Stimulated activated naive CD4-positive, alpha-beta T cell treated with Interleukin-2 at 50 U/mL for 16 hours (primary cell): ENCODE measurements around the gene SDK1.
"Not testable (repeated sequence)": the region's sequence is repeated elsewhere in the genome, so short reads cannot be mapped to it uniquely, and the experiment has no call there.

Source experiments
- DNase-seq: peaks from one replicate; lab custom pipeline; 2025; lab: John Stamatoyannopoulos, UW

SDK1 gene

DNA sequence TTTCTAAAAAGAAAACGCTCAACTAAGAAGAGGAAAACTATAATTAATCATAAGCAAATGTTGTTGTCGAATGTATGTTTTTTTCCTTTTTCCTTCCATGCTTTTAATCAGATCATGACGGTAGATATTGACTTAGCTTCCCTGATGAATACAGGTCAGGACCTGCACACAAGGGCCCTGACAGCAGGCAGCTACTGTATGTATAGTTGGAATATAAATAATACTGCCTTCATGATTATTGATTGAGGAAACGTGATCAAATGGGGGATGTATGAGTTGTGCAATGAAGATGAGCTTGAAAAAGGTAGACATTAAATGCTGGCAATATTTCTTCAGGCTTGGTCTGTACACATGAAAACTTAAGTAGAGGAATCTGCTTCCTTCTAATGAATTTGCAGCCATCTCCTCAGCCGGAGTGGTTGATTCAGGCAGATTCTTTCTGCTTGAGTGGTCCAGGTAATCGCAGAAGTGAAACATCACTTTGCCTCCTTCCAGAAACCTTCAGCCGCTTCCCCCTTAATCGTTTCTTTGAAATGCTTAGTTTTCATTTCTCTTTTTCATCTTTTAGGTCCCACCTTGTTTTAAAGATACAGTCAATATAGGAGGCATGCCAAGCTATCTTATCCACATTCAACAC lies 656.5 kb downstream of the SDK1 start:
- DNase-seq, result no peak

DNA sequence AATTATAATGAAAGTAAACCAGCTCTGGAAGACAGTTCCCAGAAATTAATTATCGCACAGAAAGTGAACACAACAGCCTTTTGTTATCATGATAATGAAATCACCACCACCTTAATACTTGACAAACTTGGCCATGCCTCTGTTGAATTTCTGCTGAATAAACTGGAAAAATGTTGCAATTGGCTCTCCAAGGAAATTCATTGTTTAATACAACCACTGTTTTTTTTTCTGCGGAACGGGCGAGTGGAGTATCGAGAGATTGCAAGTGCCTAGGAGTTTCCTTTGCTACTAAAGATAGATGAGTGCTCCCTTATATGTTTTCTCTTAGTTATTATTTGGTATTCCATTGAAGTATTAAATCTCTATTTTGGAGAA lies 657.0 kb downstream of the SDK1 start:
- no peak for DNase-seq

GRCh38 chr7:3959364-3959763 lies 658.3 kb downstream of the SDK1 start:
- DNase-seq, result no peak

DNA sequence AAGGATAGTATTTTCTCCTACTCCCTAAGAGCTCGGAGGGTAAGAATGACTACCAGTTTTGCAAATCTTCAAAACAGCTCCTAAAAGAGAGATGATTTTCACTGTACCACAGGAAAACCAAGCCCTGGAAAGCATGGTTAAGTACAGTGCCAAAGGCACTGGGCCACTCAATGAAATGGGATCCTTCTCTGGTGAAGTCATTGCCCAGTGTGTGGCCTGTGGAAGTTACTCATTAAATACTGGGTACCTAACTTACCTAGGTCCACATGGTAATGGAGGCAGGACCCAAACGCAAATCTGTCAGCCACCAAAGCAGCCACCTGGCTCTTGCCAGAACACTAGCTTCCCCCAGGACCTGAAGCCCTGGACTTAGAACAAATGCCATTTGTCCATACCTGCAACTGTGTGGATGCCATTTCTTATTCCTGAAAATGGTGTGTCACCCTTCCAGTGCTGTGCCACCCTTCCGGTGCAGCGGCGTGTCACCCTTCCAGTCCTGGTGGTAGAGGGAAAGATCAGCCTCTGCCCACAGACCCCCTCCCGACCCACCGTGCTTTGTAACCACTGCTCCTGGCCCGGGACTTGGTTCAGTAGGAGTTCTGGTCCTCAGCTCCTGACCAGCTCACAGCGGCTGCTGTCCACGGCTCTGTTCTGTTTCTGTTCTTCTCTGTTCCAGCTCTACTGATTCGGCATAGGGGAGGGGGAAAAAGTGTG lies 659.2 kb downstream of the SDK1 start:
- no peak for DNase-seq

GRCh38 chr7:3960942-3961341 lies 659.9 kb downstream of the SDK1 start:
- no peak for DNase-seq

DNA sequence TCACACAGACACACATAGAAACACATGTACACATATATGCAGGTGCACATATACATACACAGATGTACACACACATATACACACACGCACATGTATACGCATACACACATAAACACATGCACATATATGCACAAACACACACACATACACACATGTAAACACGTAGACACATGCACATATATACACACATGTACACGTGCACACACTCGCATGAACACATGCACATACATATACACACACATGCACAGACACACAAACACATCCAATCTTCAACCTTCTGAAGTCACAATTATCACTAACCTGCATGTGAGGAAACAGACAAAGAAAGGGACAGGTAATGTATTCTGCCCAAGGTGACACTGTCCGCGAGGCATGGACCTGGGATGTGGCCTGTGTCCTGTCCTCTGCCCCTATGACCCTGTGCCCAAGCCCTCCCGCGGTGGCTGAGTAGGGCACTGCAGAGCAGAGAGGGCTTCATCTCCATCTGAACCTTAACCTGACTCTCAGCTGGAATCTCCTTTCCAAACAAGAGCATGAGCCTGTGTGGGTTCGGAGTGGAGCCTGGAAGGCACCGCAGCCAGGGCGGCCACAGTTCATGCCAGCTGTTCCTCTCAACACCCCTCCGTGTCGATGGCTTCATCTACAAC lies 660.9 kb downstream of the SDK1 start:
- no peak for DNase-seq

DNA sequence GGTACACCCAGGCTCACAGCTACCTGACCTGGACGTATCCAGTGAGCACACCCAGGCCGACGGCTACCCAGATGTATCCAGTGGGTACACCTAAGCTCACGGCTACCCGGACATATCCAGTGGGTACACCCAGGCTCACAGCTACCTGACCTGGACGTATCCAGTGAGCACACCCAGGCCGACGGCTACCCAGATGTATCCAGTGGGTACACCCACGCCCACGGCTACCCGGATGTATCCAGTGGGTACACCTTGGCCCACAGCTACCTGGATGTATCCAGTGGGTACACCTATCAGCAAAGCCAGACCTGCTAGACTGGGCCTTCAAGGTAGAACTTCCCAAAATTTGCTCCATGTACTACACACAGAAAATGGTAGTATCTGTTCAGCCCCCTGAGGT lies 662.7 kb downstream of the SDK1 start:
- DNase-seq, result not testable (repeated sequence)

- no peak for DNase-seq
Measured at GRCh38 chr7:3964980-3965606, 664.0 kb downstream of the SDK1 start.

GRCh38 chr7:3965794-3966395 lies 664.8 kb downstream of the SDK1 start:
- DNase-seq, result no peak

GRCh38 chr7:3968234-3968633 lies 667.2 kb downstream of the SDK1 start:
- DNase-seq, result no peak

DNA sequence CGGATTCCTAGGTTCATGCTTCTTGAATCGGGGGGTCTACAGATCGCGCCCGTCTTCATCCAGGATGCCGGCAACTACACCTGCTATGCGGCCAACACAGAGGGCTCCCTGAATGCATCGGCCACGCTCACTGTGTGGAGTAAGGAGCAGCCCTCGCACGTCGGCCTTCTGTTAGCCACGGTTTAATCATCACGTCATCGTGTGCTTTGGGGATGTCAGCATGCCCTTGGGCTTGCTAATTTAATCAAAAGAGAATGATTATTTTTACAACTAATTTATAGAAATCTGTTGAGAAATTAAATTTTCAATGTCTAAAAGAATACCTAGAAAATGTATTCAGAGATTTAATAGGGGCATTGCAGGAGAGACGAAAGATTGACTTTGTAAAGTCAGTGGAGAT lies 668.2 kb downstream of the SDK1 start:
- no peak for DNase-seq

- DNase-seq, result no peak
Measured at GRCh38 chr7:3971323-3971722, 670.3 kb downstream of the SDK1 start.

- DNase-seq, result no peak
Measured at GRCh38 chr7:3973264-3973663, 672.2 kb downstream of the SDK1 start.

DNA sequence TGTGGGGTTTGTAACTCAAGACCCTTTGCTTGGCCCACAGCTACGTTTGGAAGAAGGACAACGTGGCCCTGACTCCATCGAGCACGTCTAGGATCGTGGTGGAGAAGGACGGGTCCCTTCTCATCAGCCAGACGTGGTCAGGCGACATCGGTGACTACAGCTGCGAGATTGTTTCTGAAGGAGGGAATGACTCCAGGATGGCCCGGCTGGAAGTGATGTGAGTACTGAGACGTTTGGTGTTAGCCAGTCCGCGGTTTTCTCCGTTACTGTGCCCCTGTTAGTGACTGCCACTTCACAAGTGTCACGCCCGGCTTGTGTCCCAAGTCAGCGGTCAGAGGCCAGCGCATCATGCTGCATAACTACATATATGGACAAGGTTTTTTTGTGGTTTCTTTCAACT lies 673.3 kb downstream of the SDK1 start:
- no peak for DNase-seq

GRCh38 chr7:3975371-3975770 lies 674.3 kb downstream of the SDK1 start:
- no peak for DNase-seq

GRCh38 chr7:3977391-3977790 lies 676.3 kb downstream of the SDK1 start:
- no peak for DNase-seq

- no peak for DNase-seq
Measured at GRCh38 chr7:3978839-3979238, 677.8 kb downstream of the SDK1 start.

GRCh38 chr7:3979611-3980299 lies 678.7 kb downstream of the SDK1 start:
- DNase-seq, result no peak

DNA sequence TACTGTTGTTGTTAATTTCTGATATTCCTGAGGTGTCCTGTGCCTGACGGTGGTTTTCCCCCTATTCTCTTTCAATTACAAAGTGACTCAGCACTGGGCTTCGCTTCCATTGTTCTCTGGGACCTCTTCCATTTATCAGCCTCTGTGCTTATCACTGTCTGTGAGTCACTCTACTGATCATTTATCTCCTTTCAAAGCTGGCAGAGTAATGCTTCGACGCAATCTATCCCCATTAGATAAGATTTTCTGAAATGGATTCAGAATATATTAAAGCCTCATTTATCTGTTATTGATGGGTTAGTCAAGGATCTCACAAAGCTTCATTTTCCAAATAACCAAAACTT lies 679.2 kb downstream of the SDK1 start:
- no peak for DNase-seq

GRCh38 chr7:3981281-3981680 lies 680.2 kb downstream of the SDK1 start:
- DNase-seq, result no peak

DNA sequence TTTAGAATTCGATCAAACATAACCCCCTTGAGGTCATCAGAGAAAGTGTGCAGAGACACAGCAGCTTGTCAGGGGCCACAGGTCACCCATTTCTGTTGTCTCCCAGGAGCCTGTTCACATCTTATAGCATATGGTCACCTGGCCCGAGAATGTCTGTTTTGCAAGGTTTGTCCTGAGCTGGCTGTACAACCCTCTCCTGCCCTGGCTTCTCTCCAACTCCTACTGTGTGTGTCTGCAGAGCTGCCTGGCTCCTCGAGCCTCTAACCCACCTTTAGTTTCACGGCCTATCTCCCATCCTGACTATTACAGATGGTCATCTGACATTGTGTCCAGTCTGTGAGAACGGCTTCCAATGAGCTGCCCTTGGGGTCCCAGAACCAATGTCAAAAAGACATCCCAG lies 683.4 kb downstream of the SDK1 start:
- DNase-seq, result no peak

DNA sequence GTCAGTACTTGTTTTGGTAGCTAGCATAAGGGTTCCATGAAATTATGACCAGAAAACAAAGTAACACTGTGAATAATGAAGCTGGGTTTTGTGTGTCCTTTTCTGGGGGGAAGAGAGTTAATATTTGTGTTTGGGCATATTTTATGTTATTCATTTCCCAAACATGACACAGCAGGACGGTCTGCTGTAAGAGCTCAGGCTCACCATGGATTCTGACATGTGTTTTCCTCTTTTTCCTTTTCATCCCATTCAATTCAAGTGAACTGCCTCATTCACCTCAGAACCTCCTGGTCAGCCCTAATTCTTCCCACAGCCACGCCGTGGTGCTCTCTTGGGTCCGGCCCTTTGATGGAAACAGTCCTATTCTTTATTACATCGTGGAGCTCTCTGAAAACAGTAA lies 685.9 kb downstream of the SDK1 start:
- DNase-seq, result no peak
